CD4-positive, alpha-beta T cell treated with Interferon alpha-2 for 1 hour (primary cell): ENCODE results near the gene TRIM63.

Source experiments
- DNase-seq, 2 donors: peaks; one replicate each; pipeline ENCODE4 v3.0.0-alpha.2; 2020 to 2022

TRIM63 gene

DNA sequence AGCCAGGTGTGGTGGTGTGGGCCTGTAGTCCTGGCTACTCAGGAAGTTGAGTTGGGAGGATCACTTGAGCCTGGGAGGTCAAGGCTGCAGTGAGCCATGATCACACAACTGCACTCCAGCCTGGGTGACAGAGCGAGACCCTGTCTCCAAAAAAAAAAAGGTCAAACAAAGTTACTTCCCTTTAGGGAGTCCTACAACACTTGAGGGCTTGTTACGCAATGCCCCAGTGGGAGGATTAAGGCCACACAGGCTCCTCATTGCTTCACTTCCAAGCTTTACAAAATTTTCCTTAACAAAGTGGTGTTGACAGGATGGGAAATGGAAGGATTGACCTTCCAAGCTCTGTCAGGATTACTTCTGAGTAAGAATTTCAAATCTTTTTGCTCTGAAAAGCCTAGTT lies 52.1 kb downstream of the TRIM63 start:
- peak in 1 of 2 donors; percentile 24 for DNase-seq

- no peak for DNase-seq
These were observed 53.3 kb downstream of the TRIM63 start for GRCh38 chr1:26014179-26014578.

DNA sequence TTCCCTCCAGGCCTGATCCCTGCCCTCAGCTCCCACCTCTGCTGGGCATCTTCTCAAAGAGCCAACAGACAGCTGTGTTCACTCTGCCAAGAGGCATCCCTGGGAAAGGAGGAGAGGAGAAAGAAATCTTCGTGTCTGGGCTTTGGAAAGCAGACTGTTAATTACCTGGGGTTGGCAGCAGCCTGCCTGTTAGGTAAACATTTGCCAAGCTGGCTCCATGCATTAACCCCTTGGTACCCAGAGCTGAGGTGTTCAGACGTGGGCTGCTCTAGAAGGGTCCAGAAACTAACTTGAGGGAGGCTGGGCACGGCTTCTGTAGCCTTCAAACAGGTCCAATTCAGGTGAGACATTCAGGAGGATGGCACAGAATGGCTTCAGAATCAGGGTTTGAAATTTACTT lies 54.6 kb downstream of the TRIM63 start:
- DNase-seq: no peak

DNA sequence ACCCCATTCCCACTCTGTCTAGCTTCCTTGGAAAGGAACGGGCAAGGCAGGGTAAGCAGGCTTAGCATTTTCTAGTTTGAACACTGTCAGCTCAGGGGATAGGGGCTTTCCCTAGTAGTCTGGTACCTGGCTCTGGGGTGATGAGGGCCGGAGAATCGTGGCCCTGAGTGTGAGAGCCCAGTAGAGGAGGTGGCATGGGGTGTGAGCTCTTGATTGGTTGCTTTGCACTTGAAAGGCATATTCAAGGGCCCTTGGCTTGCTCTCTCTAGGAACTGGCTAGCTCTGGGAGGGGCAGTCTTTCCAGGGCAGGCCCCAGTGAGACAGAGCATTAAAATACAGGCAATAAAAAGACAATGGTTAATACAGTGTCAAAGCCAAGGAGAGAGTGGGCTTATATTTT lies 56.6 kb downstream of the TRIM63 start:
- DNase-seq: no peak

DNA sequence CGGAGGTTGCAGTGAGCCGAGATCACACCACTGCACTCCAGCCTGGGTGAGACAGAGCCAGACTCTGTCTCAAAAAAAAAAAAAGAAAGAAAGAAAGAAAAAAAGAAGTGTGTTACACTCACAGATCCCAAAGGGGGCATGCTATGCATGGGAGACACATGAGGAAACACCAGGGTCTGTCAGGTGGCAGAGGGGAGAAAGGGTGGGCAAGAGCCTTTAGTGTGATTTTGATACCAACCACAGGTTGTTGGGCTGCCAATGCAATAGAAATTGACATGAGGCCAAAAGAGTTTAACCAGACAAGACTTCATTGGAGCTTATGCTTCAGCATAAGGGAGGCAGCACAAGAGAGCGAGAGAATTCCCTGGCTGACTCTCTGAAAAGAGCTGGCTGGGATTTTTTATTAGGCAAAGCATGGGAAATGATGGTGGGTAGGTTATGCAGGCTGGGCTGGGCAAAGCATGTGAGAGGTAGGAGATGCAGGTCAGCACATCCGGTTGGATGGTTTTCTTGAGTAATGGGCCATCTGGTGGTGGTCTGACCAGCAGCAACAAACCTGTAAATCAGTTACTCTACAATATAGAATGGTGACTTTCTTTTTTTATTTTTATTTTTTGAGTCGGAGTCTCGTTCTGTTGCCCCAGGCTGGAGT lies 57.5 kb downstream of the TRIM63 start:
- DNase-seq: no peak

GRCh38 chr1:26006710-26007109 lies 60.7 kb downstream of the TRIM63 start:
- no peak for DNase-seq

- no peak for DNase-seq
These were observed 61.9 kb downstream of the TRIM63 start for GRCh38 chr1:26005434-26006105.

DNA sequence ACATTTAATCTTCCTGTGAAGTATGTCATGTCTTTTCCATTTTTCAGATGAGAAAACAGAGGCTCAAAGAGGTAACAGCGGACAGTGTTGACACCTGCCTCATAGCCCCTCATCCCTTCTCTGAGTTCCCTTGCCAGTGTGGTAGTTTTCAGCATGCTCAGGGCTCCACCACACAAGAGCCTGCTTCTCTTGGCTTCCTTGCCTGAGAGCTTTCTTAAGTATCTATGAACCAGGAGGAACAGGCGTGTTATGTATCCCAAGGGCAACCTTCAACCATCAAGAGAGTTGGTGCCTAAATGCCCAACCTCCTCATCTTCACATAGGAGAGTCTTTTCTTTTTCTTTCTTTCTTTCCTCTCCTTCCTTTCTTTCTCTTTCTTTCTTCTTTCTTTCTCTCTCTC lies 63.7 kb downstream of the TRIM63 start:
- DNase-seq: no peak

GRCh38 chr1:26003262-26003661 lies 64.2 kb downstream of the TRIM63 start:
- DNase-seq: no peak
